Activated T-cell treated with anti-CD3 and anti-CD28 coated beads for 4 hours (primary cell): ENCODE results near the gene GNG2.

ENCODE experiments used
- DNase-seq: peaks from one replicate; pipeline ENCODE4 v3.0.0-alpha.2; 2020

Gene GNG2

DNA sequence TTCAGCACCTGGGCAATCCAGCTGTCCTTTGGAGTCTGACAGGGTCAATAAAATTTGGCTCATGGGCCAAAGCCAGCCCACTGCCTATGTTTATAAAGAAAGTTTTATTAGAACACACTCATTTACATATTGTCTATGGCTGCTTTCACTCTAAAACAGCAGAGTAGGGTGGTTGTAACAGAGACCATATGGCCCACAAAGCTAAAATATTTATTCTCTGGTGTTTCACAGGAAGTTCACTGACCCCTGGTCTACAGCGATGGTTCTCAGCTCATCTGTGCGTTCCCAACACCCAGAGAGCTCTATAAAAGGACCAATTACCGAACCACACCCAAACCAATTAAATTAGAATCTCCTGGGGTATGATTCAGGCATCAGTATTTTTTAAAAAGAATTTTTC, 91.2 kb downstream of the GNG2 start:
- DNase-seq: no peak

- DNase-seq: no peak
Observed at GRCh38 chr14:51954031-51954430, 93.6 kb downstream of the GNG2 start.

- DNase-seq: no peak
Observed at GRCh38 chr14:51954657-51955056, 94.2 kb downstream of the GNG2 start.

DNA sequence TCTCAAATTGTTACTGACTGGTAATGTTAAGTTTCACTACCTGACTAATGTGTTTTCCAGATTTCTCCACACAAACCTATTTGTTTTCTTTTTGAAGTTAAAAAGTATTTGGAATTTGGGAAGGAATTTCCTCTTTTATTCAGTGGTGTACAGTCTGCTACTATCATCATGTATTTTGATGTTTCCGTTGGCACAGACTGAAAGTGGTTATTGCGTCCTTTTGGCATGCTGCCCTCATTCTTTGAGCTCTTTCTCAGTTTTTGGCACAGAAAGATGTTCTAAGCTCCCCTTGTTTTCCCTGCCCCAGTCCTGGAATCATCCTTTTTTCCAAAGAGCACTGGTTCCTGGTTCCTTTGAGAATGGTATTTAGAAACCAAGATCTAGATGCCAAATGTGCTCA, 97.5 kb downstream of the GNG2 start:
- no peak for DNase-seq

- no peak for DNase-seq
Observed at GRCh38 chr14:51959928-51960327, 99.5 kb downstream of the GNG2 start.

DNA sequence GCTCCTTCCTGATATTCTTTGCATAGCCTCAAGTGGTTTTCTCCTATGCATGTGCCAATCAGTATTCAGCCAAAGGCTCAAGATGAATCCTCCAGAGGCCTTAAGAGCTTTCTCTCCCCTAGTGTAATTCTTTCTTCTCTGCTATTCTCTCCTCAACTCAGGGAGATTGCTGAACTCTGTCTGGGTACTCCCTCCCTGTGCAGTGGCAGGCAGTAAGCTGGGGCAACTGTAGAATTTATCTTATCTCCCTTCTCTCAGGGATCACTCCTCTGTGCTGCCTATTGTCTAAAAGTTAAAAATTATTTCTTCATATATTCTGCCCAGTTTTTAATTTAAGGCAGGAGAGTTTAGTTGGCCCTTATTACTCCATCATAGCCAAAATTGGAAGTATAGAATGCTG, 100.5 kb downstream of the GNG2 start:
- no peak for DNase-seq

DNA sequence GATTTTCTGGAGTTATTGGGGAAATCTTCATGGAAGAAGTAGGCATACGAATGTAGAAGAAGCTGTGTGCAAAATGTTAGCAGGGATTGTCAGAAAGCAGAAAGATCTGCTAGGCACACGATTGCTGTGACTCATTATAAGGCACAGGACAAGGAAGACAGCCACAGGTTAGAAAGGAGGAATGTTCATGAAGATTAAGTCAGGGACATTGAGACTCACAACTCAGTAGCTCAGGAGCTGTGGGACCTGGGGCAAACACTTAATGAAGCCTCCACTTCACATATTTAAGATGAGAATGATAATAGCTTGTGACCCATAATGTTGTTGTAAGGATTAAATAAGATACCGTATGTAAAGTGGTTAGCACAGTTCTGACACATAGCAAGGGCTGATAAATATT, 102.3 kb downstream of the GNG2 start:
- no peak for DNase-seq

GRCh38 chr14:51963286-51963685, 102.9 kb downstream of the GNG2 start:
- no peak for DNase-seq

DNA sequence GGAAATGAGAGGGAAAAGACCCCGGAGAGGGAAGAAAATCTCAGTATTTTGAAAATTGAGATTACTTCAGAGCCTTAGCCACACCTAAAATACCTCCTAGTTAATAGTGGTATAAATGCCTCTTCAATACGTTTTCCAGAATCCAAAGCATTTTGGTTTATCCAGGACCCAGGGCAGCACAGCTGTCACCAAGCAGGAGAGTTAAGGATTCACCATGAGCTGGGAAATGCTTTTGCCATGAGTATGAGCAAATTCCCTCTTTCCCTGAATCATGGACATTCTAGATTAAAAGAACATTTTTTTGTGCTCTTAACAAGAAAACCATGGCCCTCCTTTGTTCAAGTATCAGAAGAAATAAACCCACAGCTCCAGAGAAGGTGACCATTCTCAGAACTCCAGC, 107.1 kb downstream of the GNG2 start:
- DNase-seq: no peak

GRCh38 chr14:51969852-51970540, 109.6 kb downstream of the GNG2 start:
- DNase-seq: no peak

- no peak for DNase-seq
Observed at GRCh38 chr14:51972566-51972965, 112.2 kb downstream of the GNG2 start.

GRCh38 chr14:51977075-51977474, 116.7 kb downstream of the GNG2 start:
- no peak for DNase-seq

GRCh38 chr14:51978681-51979085, 118.3 kb downstream of the GNG2 start:
- DNase-seq: no peak

GRCh38 chr14:51979088-51979709, 118.8 kb downstream of the GNG2 start:
- DNase-seq: peak; percentile 81

DNA sequence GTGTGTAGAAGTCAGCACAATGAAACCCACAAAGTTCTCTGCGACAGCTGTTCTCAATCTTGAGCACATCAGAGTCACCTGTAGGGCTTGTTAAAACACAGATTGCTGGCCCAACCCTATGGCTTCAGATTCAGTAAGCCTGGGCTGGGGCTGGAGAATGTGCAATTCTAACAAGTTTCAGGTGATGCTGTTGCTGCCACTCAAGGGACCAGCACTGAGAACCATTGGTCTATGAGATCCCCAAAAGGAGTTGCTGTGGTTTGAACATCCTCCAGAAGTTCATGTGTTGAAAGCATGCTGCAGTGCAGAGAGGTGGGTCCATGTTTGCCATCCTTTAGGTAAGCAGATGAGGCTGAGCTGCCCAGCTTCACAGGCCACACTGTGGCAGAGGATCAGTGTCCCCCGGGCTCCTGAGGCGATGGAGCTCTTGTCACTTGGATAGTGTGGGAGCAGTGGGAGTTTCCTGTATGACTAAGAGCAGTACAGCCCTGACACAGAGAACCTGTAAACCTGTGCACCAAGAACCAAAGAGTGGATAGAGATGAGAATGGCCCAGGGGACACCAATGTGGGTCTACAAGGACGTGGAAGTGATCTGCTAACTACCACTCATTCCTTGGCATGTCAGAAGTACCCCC, 120.9 kb downstream of the GNG2 start:
- no peak for DNase-seq

DNA sequence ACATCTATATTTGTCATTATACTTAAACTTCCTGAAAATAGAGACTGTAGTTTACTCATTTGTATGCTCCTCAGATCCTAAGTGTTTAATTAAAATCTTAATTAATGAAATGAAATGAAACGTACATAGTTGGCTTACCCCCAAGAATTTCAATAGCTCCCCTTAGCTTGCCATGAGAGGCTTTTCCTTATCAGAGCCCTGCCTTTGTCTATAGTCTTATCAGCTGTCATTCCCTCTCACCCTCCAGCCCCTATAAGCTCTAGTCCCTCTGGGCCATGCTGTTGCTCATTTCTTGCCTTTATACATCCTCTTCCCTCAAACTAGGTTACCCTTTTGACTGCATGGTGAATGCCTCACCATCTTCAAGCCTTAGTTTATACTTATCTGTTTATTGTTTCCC, 127.8 kb downstream of the GNG2 start:
- no peak for DNase-seq

DNA sequence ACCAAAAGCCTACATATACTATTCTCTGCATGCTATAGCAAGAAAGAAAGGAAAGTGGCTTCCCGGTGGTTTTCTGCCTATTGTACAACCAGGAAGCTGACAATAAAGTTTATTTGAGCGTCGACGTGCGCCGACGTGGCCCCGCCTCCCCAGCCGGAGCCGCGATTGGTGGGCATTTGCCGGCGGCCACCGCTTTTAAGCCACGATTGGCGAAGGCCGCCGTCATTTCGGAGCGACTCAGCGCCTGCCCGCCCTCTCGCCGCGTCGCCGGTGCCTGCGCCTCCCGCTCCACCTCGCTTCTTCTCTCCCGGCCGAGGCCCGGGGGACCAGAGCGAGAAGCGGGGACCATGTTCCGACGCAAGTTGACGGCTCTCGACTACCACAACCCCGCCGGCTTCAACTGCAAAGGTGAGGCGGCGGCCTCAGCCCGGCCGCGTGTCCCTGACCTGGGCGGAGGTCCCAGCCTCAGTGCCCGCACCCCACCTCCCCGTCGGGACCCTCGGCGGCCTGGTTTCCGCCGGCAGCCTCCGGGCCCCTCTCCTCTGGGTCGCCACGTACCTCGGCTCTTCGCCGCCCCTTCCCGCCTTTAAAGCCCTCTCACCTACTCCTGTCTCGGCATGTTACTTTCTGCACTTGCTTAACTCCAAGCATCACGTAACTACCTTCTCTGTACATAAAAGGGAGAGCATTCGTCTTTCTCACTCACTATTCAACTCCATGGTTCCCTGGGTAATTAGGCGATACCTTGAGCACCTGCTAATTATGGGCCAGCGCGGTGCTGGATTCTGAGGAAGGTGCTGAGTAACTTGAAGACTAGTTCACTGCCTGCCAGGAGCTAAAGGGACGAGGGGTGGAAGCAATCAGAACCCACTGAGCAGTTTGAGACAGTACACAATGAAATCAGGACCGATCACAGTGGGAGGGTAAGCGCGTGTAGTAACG, 129.2 kb downstream of the GNG2 start, which contains the start of gene RTRAF:
TSS of gene RTRAF (plus strand) at position 254 of the 942 bp plus-strand sequence. CDS start at position 348, 94 bp downstream.
- peak; percentile 83 for DNase-seq

DNA sequence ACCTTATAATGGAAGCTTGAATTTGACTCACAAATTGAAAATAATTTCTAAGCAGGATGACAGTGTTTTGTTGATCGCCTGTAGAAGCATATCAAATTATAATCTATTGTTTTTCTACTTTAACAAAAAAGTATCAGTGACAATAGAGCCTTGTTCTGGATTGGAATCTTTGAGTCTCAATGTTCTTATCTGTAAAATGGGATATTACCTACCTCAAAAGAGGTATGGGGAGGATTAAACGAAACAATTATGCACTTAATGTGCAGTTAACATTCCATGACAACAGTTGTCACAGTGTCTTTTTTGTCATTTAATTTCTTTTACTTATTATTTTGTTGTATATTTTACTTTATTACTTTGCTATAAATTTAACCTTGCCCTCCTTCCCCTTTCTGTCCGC, 130.1 kb downstream of the GNG2 start:
- DNase-seq: no peak

- no peak for DNase-seq
Observed at GRCh38 chr14:51993285-51993920, 133.0 kb downstream of the GNG2 start.

GRCh38 chr14:51996148-51996746, 135.8 kb downstream of the GNG2 start:
- no peak for DNase-seq

DNA sequence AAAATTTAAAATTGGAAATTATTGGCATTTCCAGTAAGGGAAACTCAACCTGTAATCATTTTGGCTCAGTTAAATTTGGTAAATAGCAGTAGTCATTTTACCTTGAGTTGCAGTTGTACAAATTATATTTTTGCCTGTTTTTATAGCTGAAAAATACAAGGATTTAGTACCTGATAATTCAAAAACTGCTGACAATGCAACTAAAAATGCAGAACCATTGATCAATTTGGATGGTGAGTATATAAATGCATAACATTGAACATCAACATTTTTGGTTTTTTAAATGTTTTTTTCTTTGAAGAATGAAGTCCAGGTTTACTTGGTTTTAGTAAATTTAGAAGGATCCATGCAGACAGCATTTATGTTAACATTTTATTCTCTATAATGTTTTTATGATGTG, 137.9 kb downstream of the GNG2 start:
- no peak for DNase-seq

GRCh38 chr14:51999084-51999483, 138.7 kb downstream of the GNG2 start:
- no peak for DNase-seq
